Measurements from ENCODE around the gene CTDSPL.

Gene CTDSPL

DNA sequence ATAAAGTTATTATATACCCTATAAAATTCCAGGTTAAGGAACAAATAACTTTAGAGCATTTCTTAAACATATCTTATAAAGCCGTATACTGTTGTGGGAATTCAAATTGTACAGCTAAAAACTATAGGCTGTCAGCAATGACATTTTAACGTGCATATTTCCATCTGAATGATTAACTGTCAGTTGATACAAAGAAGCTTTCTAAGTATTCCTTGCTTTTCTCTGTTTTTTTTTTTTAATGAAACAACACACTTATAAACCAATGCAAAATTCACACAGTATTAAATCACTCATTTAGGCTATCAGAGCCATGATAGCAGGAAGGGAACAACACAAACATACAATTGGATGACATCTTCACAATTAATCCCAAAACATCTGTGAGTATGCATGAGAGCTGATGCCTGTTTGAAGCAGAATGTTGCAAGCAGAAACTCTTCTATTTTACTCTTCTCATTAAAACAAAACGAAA is 61.9 kb downstream of the CTDSPL start:
- TF ChIP-seq ZFP30 (CRISPR knock-in tag; IDR thresholded peaks at IDR 0.05) (no peak), POU6F1 (CRISPR knock-in tag; IDR thresholded peaks at IDR 0.05; ENCODE audit: borderline replicate concordance, low read depth) (no peak), PPARA (CRISPR knock-in tag; IDR thresholded peaks at IDR 0.05; ENCODE audit: borderline replicate concordance) (no peak)
- TF ChIP-seq, protein P1, sequence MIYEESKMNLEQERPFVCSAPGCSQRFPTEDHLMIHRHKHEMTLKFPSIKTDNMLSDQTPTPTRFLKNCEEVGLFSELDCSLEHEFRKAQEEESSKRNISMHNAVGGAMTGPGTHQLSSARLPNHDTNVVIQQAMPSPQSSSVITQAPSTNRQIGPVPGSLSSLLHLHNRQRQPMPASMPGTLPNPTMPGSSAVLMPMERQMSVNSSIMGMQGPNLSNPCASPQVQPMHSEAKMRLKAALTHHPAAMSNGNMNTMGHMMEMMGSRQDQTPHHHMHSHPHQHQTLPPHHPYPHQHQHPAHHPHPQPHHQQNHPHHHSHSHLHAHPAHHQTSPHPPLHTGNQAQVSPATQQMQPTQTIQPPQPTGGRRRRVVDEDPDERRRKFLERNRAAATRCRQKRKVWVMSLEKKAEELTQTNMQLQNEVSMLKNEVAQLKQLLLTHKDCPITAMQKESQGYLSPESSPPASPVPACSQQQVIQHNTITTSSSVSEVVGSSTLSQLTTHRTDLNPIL (CRISPR knock-in tag; IDR thresholded peaks at IDR 0.05; ENCODE audit: low read depth): no peak
- TF ChIP-seq, protein P2, sequence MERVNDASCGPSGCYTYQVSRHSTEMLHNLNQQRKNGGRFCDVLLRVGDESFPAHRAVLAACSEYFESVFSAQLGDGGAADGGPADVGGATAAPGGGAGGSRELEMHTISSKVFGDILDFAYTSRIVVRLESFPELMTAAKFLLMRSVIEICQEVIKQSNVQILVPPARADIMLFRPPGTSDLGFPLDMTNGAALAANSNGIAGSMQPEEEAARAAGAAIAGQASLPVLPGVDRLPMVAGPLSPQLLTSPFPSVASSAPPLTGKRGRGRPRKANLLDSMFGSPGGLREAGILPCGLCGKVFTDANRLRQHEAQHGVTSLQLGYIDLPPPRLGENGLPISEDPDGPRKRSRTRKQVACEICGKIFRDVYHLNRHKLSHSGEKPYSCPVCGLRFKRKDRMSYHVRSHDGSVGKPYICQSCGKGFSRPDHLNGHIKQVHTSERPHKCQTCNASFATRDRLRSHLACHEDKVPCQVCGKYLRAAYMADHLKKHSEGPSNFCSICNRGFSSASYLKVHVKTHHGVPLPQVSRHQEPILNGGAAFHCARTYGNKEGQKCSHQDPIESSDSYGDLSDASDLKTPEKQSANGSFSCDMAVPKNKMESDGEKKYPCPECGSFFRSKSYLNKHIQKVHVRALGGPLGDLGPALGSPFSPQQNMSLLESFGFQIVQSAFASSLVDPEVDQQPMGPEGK (CRISPR knock-in tag; IDR thresholded peaks at IDR 0.05; ENCODE audit: borderline replicate concordance): no peak
- TF ChIP-seq, protein P3, sequence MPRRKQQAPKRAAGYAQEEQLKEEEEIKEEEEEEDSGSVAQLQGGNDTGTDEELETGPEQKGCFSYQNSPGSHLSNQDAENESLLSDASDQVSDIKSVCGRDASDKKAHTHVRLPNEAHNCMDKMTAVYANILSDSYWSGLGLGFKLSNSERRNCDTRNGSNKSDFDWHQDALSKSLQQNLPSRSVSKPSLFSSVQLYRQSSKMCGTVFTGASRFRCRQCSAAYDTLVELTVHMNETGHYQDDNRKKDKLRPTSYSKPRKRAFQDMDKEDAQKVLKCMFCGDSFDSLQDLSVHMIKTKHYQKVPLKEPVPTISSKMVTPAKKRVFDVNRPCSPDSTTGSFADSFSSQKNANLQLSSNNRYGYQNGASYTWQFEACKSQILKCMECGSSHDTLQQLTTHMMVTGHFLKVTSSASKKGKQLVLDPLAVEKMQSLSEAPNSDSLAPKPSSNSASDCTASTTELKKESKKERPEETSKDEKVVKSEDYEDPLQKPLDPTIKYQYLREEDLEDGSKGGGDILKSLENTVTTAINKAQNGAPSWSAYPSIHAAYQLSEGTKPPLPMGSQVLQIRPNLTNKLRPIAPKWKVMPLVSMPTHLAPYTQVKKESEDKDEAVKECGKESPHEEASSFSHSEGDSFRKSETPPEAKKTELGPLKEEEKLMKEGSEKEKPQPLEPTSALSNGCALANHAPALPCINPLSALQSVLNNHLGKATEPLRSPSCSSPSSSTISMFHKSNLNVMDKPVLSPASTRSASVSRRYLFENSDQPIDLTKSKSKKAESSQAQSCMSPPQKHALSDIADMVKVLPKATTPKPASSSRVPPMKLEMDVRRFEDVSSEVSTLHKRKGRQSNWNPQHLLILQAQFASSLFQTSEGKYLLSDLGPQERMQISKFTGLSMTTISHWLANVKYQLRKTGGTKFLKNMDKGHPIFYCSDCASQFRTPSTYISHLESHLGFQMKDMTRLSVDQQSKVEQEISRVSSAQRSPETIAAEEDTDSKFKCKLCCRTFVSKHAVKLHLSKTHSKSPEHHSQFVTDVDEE (CRISPR knock-in tag; IDR thresholded peaks at IDR 0.05): no peak
- no peak for ATAC-seq

GRCh38 chr3:37924453-37924852 is 62.8 kb downstream of the CTDSPL start:
- ATAC-seq: no peak
- TF ChIP-seq BACH2 (CRISPR knock-in tag; IDR thresholded peaks at IDR 0.05; ENCODE audit: borderline replicate concordance): no peak
- TF ChIP-seq ISL1 (CRISPR knock-in tag; IDR thresholded peaks at IDR 0.05): no peak
- TF ChIP-seq TCF4 (CRISPR knock-in tag; IDR thresholded peaks at IDR 0.05; ENCODE audit: borderline replicate concordance): no peak
- TF ChIP-seq ZNF565 (CRISPR knock-in tag; conservative IDR thresholded peaks at IDR 0.05; ENCODE audit: low read depth): no peak
- no peak for TF ChIP-seq ZFP30 (CRISPR knock-in tag; IDR thresholded peaks at IDR 0.05)
- TF ChIP-seq TOX (CRISPR knock-in tag; IDR thresholded peaks at IDR 0.05; ENCODE audit: borderline replicate concordance): no peak
- TF ChIP-seq ZC3H10 (CRISPR knock-in tag; IDR thresholded peaks at IDR 0.05): no peak
- TF ChIP-seq RARB (CRISPR knock-in tag; IDR thresholded peaks at IDR 0.05): no peak
- TF ChIP-seq, protein P1 (CRISPR knock-in tag; IDR thresholded peaks at IDR 0.05; ENCODE audit: low read depth): no peak
- no peak for TF ChIP-seq ZNF70 (CRISPR knock-in tag; IDR thresholded peaks at IDR 0.05)
- TF ChIP-seq, protein P2 (CRISPR knock-in tag; IDR thresholded peaks at IDR 0.05; ENCODE audit: borderline replicate concordance): no peak
- TF ChIP-seq ARNTL (CRISPR knock-in tag; IDR thresholded peaks at IDR 0.05; ENCODE audit: borderline replicate concordance, low read depth): no peak
- TF ChIP-seq PPARA (CRISPR knock-in tag; IDR thresholded peaks at IDR 0.05; ENCODE audit: borderline replicate concordance): no peak
- TF ChIP-seq ZFP3 (CRISPR knock-in tag; IDR thresholded peaks at IDR 0.05): no peak
- no peak for TF ChIP-seq CSDC2 (CRISPR knock-in tag; IDR thresholded peaks at IDR 0.05)

DNA sequence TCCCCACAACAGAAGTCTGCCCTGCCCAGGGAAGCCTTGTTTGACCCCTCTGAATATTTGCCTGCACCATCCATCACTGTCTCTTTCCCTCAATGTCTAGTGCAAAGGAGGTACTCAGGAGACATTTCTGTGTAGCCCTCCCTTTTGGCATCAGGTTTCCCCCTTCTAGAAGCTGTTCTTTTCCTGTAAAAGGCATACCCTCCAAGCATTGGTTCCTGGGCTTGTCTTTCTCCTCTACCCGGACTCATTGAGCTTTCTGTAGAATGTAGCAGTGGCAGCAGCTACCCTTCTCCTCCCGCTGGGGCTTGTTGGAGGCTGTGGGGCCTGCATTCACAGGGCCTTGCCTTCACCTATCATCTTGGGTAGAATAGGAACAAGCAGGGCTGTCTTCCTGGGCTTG is 63.5 kb downstream of the CTDSPL start:
- peak; percentile 50 for ATAC-seq
- TF ChIP-seq ESRRG (CRISPR knock-in tag; IDR thresholded peaks at IDR 0.05) (no peak), ISL1 (CRISPR knock-in tag; IDR thresholded peaks at IDR 0.05) (no peak), ZNF565 (CRISPR knock-in tag; conservative IDR thresholded peaks at IDR 0.05; ENCODE audit: low read depth) (no peak), ZNF8 (CRISPR knock-in tag; IDR thresholded peaks at IDR 0.05) (no peak), BACH2 (CRISPR knock-in tag; IDR thresholded peaks at IDR 0.05; ENCODE audit: borderline replicate concordance) (no peak), GLIS3 (CRISPR knock-in tag; IDR thresholded peaks at IDR 0.05) (no peak), SNAI2 (CRISPR knock-in tag; IDR thresholded peaks at IDR 0.05) (no peak), ZFP30 (CRISPR knock-in tag; IDR thresholded peaks at IDR 0.05) (no peak)
- TF ChIP-seq, protein P1 (CRISPR knock-in tag; IDR thresholded peaks at IDR 0.05; ENCODE audit: low read depth): no peak

Measured in SK-N-SH treated with all-trans-retinoic acid at 6 μM for 48 hours (cell line).